HL-60 (cell line): ENCODE data around the gene UBE2D1.

ENCODE experiments used
- DNase-seq, 2 experiments: peaks; one replicate each; pipeline ENCODE4 v3.0.0-alpha.2; 2010 to 2020; ENCODE audit warnings: low read depth in 1 of 2, low spot score in 1 of 2
- H3K27ac ChIP-seq: fragments of 250-450 bp; sonication (Bioruptor Pico); replicated peaks from 2 replicates; pipeline ENCODE4 v1.5.1; 2020; ENCODE audit warnings: mild to moderate bottlenecking, moderate library complexity
- H3K27me3 ChIP-seq: fragments of 250-450 bp; sonication (Bioruptor Pico); 2 replicates; pipeline ENCODE4 v1.5.1; 2021; ENCODE audit warnings: mild to moderate bottlenecking, moderate library complexity; ENCODE audit not compliant: insufficient read depth, poor library complexity, severe bottlenecking
- H3K4me3 ChIP-seq: replicated peaks from 2 replicates; pipeline ENCODE4 v1.5.1; 2011; ENCODE audit warnings: mild to moderate bottlenecking, control low read depth, low read length; ENCODE audit not compliant: insufficient read depth
- CTCF ChIP-seq: IDR thresholded peaks from one replicate; pipeline ENCODE4 v1.5.1; 2011; ENCODE audit warnings: low read length, control low read depth, inconsistent platforms; ENCODE audit not compliant: insufficient read depth
- GABPA ChIP-seq: IDR thresholded peaks from 2 replicates; pipeline ENCODE4 v1.6.1; 2012; ENCODE audit warnings: low read depth
- POLR2AphosphoS5 ChIP-seq: IDR thresholded peaks from 2 replicates; pipeline ENCODE4 v1.6.1; 2012; ENCODE audit warnings: low read depth
- REST ChIP-seq: IDR thresholded peaks from 2 replicates; pipeline ENCODE4 v1.6.1; 2012; ENCODE audit warnings: low read depth; ENCODE audit not compliant: insufficient replicate concordance
- SPI1 ChIP-seq: IDR thresholded peaks from 2 replicates; pipeline ENCODE4 v1.6.1; 2012; ENCODE audit warnings: low read depth, mild to moderate bottlenecking, borderline replicate concordance

The UBE2D1 gene

GRCh38 chr10:58360412-58361004 lies 25.7 kb downstream of the UBE2D1 start:
- no peak for DNase-seq

GRCh38 chr10:58361353-58361752 lies 26.5 kb downstream of the UBE2D1 start:
- H3K4me3 ChIP-seq = no peak overlapping the region
- H3K27ac ChIP-seq = no peak overlapping the region
- no peak for DNase-seq
- no peaks in the 10 kb centered on the region for H3K27me3 ChIP-seq
- TF ChIP-seq CTCF (no peak), SPI1 (no peak), GABPA (no peak), POLR2AphosphoS5 (no peak), REST (no peak)

More at GRCh38 chr10:58360412-58361004, 25.7 kb downstream of the UBE2D1 start:
- Histone ChIP-seq H3K4me3 (no peak overlapping the region), H3K27ac (no peak overlapping the region), H3K27me3 (no peaks in the 10 kb centered on the region)
- TF ChIP-seq SPI1 = no peak
- no peak for TF ChIP-seq CTCF
- no peak for TF ChIP-seq GABPA
- TF ChIP-seq POLR2AphosphoS5 = no peak
- no peak for TF ChIP-seq REST

GRCh38 chr10:58362027-58362789 lies 27.4 kb downstream of the UBE2D1 start:
- DNase-seq = no peak

More at GRCh38 chr10:58362027-58362789, 27.4 kb downstream of the UBE2D1 start:
- no peak overlapping the region for H3K27ac ChIP-seq
- H3K27me3 ChIP-seq = no peaks in the 10 kb centered on the region
- no peak for TF ChIP-seq CTCF
- no peak overlapping the region for H3K4me3 ChIP-seq
